Mesodermal cell (in vitro differentiated cells): ENCODE results near the gene UBTF.

Source experiments
- H3K27ac ChIP-seq: 2 replicates; pipeline ENCODE4 v1.7.0; 2013; ENCODE audit warnings: mild to moderate bottlenecking, low read depth, low read length, moderate library complexity; ENCODE audit not compliant: severe bottlenecking
- H3K36me3 ChIP-seq: 2 replicates; pipeline ENCODE4 v1.7.1; 2013; ENCODE audit warnings: mild to moderate bottlenecking, low read length, moderate library complexity; ENCODE audit not compliant: control insufficient read depth, insufficient read depth
- H3K4me1 ChIP-seq: one replicate; pipeline ENCODE4 v1.7.1; 2013; ENCODE audit warnings: mild to moderate bottlenecking, low read length; ENCODE audit not compliant: insufficient read depth, control insufficient read depth, poor library complexity, severe bottlenecking
- H3K4me3 ChIP-seq: 2 replicates; pipeline ENCODE4 v1.7.0; 2013; ENCODE audit warnings: low read length, control low read depth, mild to moderate bottlenecking; ENCODE audit not compliant: insufficient read depth, poor library complexity, severe bottlenecking; ENCODE audit errors: extremely low read depth
- H3K9me3 ChIP-seq: 2 replicates; pipeline ENCODE4 v1.7.1; 2013; ENCODE audit warnings: mild to moderate bottlenecking, low read length, moderate library complexity; ENCODE audit not compliant: control insufficient read depth
- WGBS, 2 experiments: methylation state at CpG; one replicate each; pipeline ENCODE4 v1.1.5; 2013; ENCODE audit warnings: missing lambda C conversion rate in 2 of 2; ENCODE audit not compliant: insufficient coverage in 2 of 2; 5-methylcytosine and 5-hydroxymethylcytosine counted together

UBTF gene

GRCh38 chr17:44221084-44221861 is 1.8 kb upstream of the UBTF start:
- Histone ChIP-seq H3K9me3 (no peaks in the 10 kb centered on the region), H3K4me1 (peaks cover 8% of the 10 kb centered on the region), H3K27ac (peak overlapping the region; percentile 77), H3K4me3 (peak overlapping the region; percentile 72), H3K36me3 (peaks cover 12% of the 10 kb centered on the region)
- 0 to 1% methylated on average over 37 to 43 of the region's 54 CpGs for WGBS, 2 experiments

- peak overlapping the region; percentile 72 for H3K4me3 ChIP-seq
- H3K4me1 ChIP-seq, result peaks cover 8% of the 10 kb centered on the region
- H3K9me3 ChIP-seq, result no peaks in the 10 kb centered on the region
- 0% methylated on average over 36 to 78 of the region's 108 CpGs for WGBS, 2 experiments
- H3K27ac ChIP-seq, result peak overlapping the region; percentile 77
- H3K36me3 ChIP-seq, result peaks cover 21% of the 10 kb centered on the region
These were observed 973 bp upstream of the UBTF start for GRCh38 chr17:44220213-44221083.

- H3K4me1 ChIP-seq, result peaks cover 8% of the 10 kb centered on the region
- H3K27ac ChIP-seq, result peak overlapping the region; percentile 86
- H3K4me3 ChIP-seq, result peak overlapping the region; percentile 72
- peaks cover 34% of the 10 kb centered on the region for H3K36me3 ChIP-seq
- WGBS, 2 experiments, result 0% methylated on average over 37 to 69 of the region's 73 CpGs
- H3K9me3 ChIP-seq, result no peaks in the 10 kb centered on the region
These were observed 313 bp downstream of the UBTF start for GRCh38 chr17:44219108-44219615.

GRCh38 chr17:44218344-44219107 is 949 bp downstream of the UBTF start:
- Histone ChIP-seq H3K36me3 (peaks cover 36% of the 10 kb centered on the region), H3K9me3 (no peaks in the 10 kb centered on the region), H3K4me1 (peaks cover 8% of the 10 kb centered on the region), H3K27ac (peak overlapping the region; percentile 86), H3K4me3 (peak overlapping the region; percentile 72)
- 0% methylated on average over 10 to 35 of the region's 89 CpGs for WGBS, 2 experiments

GRCh38 chr17:44217738-44218343 is 1.6 kb downstream of the UBTF start:
- Histone ChIP-seq H3K27ac (peak overlapping the region; percentile 86), H3K36me3 (peaks cover 41% of the 10 kb centered on the region), H3K4me1 (peaks cover 8% of the 10 kb centered on the region), H3K4me3 (peak overlapping the region; percentile 72), H3K9me3 (no peaks in the 10 kb centered on the region)
- 23% methylated on average over 10 of the region's 10 CpGs; no CpG with 5 or more reads in 1 of the 2 experiments for WGBS, 2 experiments

- H3K9me3 ChIP-seq, result no peaks in the 10 kb centered on the region
- peaks cover 51% of the 10 kb centered on the region for H3K36me3 ChIP-seq
- no peak overlapping the region for H3K27ac ChIP-seq
- peaks cover 8% of the 10 kb centered on the region for H3K4me1 ChIP-seq
- WGBS, 2 experiments, result 95 to 97% methylated on average over 5 of the region's 5 CpGs
- no peak overlapping the region for H3K4me3 ChIP-seq
These were observed 2.8 kb downstream of the UBTF start for GRCh38 chr17:44216694-44217093.

GRCh38 chr17:44216173-44216572 is 3.3 kb downstream of the UBTF start:
- H3K36me3 ChIP-seq, result peaks cover 56% of the 10 kb centered on the region
- 95 to 96% methylated on average over 2 to 4 of the region's 5 CpGs for WGBS, 2 experiments

GRCh38 chr17:44214896-44215295 is 4.6 kb downstream of the UBTF start:
- 98% methylated on average over 5 to 6 of the region's 6 CpGs for WGBS, 2 experiments
- H3K27ac ChIP-seq, result no peak overlapping the region
- H3K9me3 ChIP-seq, result no peaks in the 10 kb centered on the region
- H3K4me1 ChIP-seq, result peaks cover 11% of the 10 kb centered on the region
- H3K4me3 ChIP-seq, result no peak overlapping the region
- H3K36me3 ChIP-seq, result peaks cover 64% of the 10 kb centered on the region

More at GRCh38 chr17:44216173-44216572, 3.3 kb downstream of the UBTF start:
- peaks cover 8% of the 10 kb centered on the region for H3K4me1 ChIP-seq
- no peak overlapping the region for H3K27ac ChIP-seq
- H3K9me3 ChIP-seq, result no peaks in the 10 kb centered on the region
- H3K4me3 ChIP-seq, result no peak overlapping the region

- Histone ChIP-seq H3K36me3 (peaks cover 72% of the 10 kb centered on the region), H3K4me3 (no peak overlapping the region), H3K9me3 (no peaks in the 10 kb centered on the region), H3K27ac (no peak overlapping the region), H3K4me1 (peaks cover 13% of the 10 kb centered on the region)
- WGBS, 2 experiments, result no CpG with 5 or more reads among the region's 1 CpG
These were observed 5.3 kb downstream of the UBTF start for GRCh38 chr17:44214230-44214494.
